HG03469 (cell line): ENCODE results near the gene STAT5B.
"Not testable (repeated sequence)": the region's sequence is repeated elsewhere in the genome, so short reads cannot be mapped to it uniquely, and the experiment has no call there.

Experiments used
- ATAC-seq: cut with Tn5 transposase; IDR thresholded peaks from one replicate; pipeline ENCODE4 v1.9.1; 2021; ENCODE audit warnings: mild to moderate bottlenecking, moderate library complexity, moderate number of reproducible peaks; ENCODE audit not compliant: unreplicated experiment

STAT5B gene

DNA sequence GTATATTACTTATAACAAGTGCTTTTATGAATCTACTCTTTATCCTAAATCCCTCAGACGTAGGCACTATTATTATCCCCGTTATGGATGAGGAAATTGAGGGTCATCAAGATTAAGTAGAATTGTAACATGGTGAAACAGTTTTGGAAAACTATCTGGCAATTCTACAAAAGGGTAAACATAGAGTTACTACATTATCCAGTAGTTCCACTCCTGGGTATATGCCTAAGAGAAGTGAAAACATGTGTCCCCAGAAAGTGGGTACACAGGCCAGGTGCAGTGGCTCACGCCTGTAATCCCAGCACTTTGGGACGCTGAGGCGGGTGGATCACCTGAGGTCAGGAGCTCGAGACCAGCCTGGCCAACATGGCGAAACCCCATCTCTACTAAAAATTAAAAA is 36.6 kb downstream of the STAT5B start:
- ATAC-seq: not testable (repeated sequence)

DNA sequence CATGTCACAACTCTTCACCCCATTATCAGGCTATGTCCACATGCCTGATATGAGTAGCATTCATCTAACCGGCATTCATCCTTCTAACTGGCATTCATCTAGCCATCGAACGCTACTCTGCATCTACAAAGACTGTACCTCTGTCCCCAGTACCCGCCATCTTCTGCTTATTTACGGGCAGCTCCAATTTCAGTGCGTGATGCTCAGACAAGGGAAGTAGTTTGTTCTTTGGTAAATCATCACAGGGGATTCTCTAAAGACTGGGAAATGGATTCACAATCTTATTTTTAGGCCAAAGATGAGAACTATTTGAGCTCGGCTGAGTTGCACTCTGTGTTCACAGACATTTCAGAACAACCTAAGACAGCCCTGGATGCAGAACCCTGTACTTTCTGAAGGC is 39.4 kb downstream of the STAT5B start:
- no peak for ATAC-seq

DNA sequence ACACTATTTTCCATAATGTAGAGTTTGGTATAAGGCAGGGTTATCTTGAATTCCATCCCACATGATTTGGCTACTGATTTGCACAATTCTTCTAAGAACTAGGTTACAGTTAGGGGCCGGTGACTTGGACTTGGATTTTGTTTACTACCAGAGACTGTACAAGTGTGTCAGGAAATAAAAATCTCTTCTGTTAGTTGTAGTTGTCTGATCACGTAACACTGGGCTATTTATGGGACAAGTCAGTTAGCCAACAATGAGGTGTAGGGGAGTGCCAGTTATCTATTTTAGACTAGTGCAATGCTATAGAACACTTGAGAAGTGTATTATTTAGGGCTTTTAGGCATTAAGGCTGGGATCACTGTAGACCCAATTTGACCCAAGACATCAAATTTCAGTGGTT is 42.2 kb downstream of the STAT5B start:
- ATAC-seq: no peak

DNA sequence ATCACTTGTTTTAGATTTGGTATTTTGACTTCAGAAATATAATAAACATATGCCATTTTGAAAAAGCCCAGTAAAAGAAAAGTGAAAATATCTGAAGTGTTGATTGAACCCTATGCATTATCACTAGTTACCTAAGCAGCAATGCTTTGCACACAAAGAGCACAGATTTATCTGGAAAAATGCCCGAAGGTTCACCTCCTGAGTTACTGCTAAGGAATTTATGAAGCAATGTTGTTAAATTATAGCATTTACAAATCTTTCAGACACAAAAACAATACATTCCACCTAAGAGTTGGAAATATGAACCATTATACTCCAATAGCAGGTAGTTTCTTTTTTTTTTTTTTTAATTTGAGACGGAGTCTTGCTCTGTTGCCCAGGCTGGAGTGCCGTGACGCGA is 43.0 kb downstream of the STAT5B start:
- no peak for ATAC-seq

DNA sequence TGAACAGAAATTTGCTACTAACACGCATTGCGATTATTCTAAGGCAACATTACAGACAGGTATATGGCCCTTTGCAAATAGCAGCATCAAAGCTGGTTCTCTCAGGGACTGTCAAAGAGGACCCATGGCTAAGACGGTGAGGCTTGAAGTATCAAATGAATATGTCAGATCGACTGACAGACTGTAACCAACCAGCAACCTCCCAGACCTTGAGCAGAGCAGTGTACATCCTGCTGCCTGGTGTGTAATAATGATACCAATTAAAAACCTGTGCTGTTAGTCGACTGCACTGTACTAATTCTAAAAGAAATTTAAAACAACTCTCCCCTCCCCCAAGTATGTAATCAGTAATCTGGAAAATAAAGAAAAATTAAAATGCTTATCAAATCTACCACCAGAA is 46.0 kb downstream of the STAT5B start:
- ATAC-seq: no peak

DNA sequence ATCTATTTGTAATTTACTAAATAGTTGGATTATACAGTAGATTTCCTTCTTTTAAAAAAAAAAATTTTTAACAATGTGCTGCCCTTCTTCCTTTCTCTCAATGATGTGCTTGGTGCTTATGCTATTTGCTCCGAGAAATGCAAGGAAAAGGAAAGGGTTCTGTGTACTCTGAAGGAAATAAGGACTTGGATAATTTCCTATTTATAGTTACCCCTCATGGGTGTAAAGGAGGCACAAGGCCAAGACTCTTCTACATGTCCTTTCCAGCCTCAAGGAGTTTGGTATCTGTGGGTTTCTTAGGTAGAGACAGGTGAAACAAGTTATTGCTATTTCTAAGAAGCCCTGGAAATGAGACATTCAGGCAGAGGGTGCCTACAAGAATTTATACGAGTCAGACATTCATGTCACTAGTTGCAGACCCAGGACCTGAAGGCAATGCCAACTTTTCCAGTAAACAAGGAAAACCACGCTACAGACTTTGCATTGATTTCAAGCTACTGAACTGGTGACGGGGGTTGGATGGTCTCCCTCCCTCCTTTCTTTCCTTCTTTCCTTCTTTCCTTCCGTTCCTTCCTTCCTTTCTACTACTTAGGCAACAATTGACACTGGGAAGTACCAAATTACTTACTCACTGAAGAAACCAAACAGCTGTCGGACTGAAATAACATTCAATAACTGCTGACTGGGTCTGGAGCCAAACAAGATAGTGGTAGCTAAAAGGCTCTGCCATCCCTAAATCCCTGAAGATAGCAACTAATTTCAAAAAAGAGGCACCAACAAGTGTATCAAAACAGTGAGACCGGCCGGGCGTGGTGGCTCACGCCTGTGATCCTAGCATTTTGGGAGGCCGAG is 48.1 kb downstream of the STAT5B start:
- ATAC-seq: no peak

DNA sequence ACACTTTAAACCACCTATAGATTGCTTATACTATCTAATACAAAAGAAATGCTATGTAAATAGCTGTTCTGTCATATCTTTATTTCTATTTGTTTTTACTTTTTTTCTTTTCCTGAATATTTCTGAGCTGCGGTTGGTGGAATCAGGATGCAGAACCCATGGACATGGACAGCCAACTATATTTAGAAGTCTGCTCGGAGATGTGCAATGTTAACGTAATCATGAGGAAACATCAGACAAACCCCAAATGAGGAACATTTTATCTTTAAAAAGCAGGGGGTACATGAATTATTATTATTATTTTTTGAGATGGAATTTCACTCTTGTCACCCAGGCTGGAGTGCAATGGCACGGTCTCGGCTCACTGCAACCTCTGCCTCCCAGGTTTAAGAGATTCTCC is 50.5 kb downstream of the STAT5B start:
- no peak for ATAC-seq

DNA sequence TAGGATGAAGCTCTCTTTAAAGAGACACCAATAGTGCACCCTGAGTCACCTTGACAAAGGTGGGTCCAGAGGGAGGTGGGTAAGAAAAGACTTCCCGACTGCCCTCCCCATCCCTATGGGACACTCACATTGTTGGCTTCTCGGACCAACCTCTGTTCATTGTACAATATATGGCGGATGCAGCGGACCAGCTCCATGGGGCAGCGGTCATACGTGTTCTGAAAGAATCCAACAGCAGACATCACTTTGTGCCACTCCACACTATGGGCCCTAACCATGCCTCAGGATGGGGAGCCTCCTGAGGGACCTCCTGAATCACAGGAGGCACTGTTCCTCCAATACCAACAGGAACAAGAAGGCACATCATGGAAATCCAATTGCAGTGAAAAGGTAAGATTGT is 51.5 kb downstream of the STAT5B start:
- no peak for ATAC-seq

DNA sequence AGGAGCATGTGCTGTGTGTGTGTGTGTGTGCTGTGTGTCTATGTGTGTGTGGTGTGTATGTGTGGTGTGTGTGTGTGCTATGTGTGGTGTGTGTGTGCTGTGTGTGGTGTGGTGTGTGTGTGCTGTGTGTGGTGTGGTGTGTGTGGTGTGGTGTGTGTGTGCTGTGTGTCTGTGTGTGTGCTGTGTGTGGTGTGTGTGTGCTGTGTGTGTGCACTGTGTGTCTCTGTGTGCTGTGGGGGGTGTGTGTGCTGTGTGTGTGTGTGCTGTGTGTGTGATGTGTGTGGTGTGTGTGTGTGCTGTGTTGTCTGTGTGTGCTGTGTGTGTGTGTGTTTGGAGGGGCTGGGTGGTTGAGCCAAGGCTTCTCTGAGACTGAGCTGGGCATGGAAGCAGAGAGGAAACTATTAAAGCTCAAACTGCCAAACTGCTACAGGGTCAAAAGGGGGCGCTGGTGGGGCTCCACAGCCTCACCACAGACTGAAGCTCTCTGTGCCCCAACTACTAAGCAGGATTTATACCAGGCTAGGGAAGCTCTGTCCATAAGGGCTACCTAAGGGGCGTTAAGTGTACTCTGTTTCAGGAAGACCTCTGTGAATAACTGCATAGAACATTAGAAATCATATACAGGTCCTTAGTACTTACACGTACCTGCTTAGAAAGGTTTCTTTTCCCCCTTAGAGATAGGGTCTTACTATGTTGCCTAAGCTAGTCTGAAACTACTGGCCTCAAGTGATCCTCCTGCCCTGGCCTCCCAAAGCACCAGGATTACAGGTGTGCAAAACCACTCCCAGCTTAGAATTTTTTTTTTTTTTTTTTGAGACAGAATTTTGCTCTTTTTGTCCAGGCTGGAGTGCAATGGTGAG is 54.1 kb downstream of the STAT5B start:
- no peak for ATAC-seq

DNA sequence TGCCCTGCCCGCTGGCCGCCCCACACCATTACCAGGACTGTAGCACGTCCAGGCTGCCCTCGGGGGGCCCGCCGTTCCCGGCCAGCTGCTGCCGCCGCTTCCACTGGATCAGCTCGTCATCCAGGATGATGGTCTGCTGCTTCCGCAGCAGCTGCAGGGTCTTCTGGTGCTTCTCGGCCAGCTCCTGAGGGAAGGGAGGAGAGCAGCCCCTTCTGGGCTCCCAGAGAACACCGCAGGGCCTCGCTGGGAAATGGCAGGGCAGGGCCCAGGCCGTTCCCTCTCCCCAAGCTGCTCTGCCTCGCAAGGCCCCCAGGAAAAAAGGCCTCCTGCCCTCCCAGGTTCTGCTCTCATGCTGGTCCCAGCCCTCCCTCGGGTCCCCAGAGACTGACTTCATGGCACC is 56.9 kb downstream of the STAT5B start:
- not testable (repeated sequence) for ATAC-seq

DNA sequence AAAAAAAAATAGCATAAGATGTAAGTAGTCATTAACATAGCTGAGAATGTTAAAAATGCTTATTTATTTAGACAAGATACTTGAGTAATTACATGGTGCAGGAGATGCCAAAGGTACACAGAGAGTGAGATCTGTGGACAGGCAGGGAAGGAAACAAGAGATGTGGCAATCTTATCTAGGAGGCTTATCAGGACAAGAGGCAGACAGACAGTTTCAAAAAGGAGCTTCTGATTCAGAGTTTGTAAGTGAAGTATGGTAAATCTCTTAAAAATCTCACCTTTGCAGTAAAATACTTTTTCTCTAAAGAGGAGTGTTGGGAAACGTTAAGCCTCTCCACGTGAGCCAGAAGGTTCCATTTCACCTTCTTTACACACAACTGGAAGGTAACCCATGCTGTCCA is 62.0 kb downstream of the STAT5B start:
- ATAC-seq: no peak

DNA sequence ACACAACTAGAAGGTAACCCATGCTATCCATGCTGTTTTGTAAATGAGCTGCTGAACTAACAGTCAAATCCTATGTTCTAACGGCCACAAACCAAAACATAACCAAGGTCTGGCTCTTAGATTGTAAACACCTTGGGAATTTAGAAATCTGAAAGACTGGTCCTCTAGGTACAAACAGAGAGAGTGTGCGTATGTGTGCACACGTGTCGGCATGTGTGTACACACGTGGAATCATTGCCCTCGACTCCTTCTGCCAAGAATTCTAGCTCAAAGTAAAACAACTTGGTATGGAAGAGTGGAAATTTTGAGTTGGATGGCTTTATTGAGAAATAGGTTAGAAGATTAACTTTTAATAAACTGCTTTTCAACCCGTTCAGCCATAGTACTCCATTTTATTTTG is 63.8 kb downstream of the STAT5B start:
- ATAC-seq: no peak

DNA sequence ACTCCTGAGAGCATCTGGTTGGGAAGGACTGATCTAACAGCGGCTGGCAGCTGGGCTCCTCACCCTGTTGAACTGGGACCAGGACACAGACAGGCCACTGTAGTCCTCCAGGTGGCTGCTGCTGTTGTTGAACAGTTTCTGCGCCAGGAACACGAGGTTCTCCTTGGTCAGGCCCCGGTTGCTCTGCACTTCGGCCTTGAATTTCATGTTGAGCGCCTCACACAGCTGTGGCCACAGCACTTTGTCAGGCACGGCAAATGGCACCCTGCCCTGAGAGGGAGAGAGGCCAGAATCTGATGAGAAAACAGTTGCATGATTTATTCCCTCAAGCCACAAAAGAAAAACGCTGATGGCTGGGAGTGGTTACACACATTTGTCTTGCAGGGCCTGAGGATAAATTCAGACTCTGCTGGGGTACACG is 64.3 kb downstream of the STAT5B start:
- not testable (repeated sequence) for ATAC-seq

DNA sequence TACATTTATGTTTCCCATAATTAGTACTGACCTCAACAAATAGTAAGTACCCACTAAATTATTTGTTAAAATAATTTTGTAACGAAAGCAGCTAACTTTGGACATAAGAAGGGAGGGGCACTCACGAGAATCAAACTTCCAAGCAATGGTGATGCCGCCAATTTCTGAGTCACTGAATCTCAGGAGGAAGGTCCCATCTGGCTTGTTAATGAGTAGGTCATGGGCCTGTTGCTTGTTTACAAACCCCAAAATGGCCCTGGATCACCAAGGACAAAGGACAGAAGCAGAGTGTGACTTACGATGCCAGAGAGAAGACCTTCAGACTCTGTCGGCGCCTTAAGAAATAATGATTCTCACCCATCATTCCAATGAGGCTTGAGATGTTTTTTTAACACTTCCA is 66.1 kb downstream of the STAT5B start:
- no peak for ATAC-seq

DNA sequence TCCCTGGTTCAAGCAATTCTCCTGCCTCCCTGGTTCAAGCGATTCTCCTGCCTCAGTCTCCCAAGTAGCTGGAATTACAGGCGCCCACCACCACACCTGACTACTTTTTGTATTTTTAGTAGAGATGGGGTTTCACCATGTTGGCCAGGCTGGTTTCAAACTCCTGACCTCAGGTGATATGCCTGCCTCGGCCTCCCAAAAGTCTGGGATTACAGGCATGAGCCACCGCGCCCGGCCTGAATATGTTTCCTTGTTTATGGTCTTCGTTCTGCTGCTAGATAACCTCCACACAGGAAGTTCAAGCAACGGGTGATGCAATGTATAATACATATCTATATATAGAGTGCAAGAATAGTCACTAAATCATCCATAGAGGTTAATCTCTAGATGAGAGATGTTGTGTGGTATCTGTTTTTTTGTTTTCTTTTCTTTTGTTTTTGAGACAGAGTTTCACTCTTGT is 70.0 kb downstream of the STAT5B start:
- ATAC-seq: not testable (repeated sequence)

DNA sequence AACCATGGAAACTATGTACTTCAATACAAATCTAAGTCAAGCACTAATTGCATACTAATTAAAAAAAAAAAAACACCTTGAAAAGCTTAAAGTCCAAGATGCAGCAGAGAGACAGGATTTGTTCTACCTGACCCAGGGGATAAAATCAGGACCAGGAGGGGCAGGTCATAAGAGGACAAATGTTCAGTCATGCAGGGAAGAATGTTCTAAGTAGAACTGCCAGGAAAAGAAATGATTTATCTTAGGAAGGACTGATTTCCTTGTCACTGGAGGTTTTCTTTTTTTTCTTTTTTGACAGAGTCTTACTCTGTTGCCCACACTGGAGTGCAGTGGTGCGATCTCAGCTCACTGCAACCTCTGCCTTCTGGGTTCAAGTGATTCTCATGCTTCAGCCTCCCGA is 72.8 kb downstream of the STAT5B start:
- no peak for ATAC-seq

DNA sequence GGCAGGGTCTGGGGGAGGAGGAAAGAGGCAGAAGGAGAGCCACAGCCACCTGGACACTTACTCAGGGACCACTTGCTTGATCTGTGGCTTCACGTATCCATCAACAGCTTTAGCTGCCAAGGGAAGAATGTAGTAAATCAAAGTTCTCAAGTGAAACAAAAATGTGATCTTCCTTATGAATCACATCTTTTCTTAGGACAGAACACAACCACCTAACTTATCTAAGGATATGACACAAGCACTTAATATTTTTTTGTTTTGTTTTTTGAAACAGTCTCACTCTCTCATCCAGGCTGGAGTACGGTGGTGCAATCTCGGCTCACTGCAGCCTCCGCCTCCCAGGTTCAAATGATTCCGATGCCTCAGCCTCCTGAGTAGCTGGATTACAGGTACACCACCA is 73.5 kb downstream of the STAT5B start:
- ATAC-seq: no peak

DNA sequence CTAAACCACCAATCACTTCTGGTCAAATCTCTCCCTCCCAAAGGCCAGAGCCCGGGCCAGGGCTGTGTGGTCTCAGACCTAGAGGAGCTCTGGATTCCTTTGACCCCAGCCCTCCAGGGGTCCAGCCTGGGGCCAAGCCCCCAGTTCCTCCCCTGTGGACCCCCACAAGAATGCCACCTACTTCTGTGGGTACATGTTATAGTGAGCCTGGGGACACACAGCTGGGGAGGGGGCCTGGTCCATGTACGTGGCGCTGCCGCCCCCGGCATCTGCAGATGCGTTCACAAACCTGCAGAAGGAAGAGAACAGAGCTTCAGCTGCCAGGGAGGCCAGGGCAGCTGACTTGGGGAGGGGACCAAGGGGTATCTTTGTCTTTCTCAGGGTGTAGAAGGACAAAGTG is 74.0 kb downstream of the STAT5B start:
- no peak for ATAC-seq

DNA sequence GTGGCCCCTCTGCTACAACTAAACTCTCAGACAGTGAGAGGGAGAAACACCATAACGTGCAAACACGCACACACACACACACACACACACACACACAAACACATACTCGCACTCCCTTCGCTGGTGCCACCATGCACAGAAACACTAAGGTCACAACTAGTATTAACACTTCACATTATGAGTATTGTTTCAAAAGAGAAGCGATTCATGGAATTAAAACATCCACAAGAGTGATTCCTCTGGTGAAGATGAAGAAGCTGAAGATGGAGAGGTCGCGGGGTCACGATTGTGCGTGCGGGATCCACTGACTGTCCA is 74.8 kb downstream of the STAT5B start:
- ATAC-seq: no peak

DNA sequence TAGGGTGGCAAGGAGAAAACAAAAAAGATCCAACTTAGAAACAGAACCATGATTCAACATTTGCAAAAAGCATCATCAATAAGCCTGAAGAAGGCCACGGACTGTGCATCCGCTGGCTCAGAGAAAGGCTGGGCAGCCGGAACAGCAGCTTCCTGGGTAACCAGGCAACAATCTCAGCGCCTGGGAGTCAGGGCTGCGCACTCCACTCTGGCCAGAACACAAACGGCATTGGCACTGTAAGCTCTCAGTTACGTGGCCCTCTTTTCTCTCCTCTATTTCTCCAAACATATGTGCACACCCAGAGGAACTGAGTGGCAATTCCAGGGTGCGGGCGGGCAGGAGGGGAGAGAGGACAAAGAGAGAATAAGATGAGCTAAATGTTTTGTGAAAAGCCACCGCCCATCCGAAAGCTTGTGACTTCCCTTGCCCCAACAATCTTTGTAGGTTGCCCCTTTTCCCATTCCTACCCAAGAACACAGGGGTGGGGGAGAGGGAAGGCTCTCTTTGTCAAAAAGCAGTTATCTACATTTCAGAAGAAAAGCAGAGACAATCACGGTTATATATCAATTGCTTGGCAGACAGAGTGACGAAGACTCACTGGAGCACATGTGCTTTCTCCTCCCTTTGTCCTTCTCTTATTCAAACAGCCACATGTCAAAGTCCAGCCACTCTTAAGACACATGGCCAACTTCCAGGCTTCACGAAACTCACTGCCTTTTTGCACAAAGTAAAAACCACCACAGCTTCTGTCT is 75.3 kb downstream of the STAT5B start:
- no peak for ATAC-seq

DNA sequence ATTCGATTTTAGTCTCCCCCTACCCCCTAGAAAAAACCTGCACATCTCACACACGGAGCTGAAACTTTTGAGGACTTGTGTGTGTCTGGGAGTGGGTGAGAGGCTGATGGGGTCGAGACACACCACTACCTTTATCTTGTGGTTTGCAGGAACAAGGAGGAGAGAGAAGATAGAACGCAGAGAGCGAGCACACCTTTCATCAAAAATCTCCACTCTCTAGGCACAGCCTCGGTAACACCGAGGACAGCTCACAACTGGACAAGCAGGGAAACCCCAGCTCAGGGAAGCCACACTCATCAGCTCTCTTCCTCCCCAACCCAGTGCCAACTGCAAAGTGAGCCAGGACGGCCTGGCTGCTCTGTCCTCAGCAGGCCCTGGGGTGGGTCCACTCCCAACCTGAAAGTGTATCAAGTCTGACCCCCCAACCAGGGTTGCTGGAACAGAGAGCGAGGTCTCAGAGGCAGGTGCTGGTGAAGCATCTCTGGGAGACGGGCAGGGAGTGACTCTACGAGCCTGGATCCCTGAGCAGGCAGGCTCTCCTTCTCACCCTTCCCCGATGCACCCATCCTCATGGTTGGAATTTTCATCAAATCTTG is 76.7 kb downstream of the STAT5B start:
- no peak for ATAC-seq
